Naive thymus-derived CD4-positive, alpha-beta T cell (primary cell): ENCODE data around the gene TEX22. TPM values are rescaled to one million over a fixed set of nuclear protein-coding genes. Genes with fewer than 3 reads are reported as not detected.

Experiments
- ATAC-seq: fragments of 150-1000 bp; cut with Tn5 transposase; 2 replicates; pipeline ENCODE4 v1.10.0; 2021; ENCODE audit warnings: mild to moderate bottlenecking, moderate library complexity
- CTCF ChIA-PET: fragments of 350-600 bp; sonication (Branson Sonifier 250); formaldehyde crosslinking; loops from one replicate; lab custom pipeline; 2021; ENCODE audit warnings: antibody characterized with exemption; lab: Charles Lee
- POLR2A ChIA-PET: fragments of 350-600 bp; sonication (Branson Sonifier 250); formaldehyde crosslinking; loops from one replicate; lab custom pipeline; 2021; ENCODE audit warnings: antibody characterized with exemption, inconsistent platforms; lab: Charles Lee
- DNase-seq, 9 donors: peaks; one replicate each; pipeline versions ENCODE4 v3.0.0 to v3.0.0-alpha.2; 2020 to 2022; ENCODE audit warnings: mixed read lengths in 1 of 9
- H3K27ac ChIP-seq: one replicate; pipeline ENCODE4 v1.7.0; 2013; ENCODE audit warnings: mild to moderate bottlenecking, low read depth, low read length, moderate library complexity
- H3K27me3 ChIP-seq, 2 donors: one replicate each; pipeline ENCODE4 v1.7.0; 2013; ENCODE audit warnings: low read length in 2 of 2, mild to moderate bottlenecking in 2 of 2, moderate library complexity in 2 of 2; ENCODE audit not compliant: control insufficient read depth in 2 of 2, insufficient read depth in 2 of 2
- H3K36me3 ChIP-seq, 3 experiments: 1 replicate in 2 of 3; 2 replicates in 1 of 3; pipeline ENCODE4 v1.7.0; 2013; ENCODE audit warnings: low read length in 3 of 3, mild to moderate bottlenecking in 3 of 3, moderate library complexity in 1 of 3; ENCODE audit not compliant: insufficient read depth in 3 of 3, control insufficient read depth in 2 of 3
- H3K4me1 ChIP-seq, 2 donors: one replicate each; pipeline ENCODE4 v1.7.0; 2013; ENCODE audit warnings: low read length in 2 of 2, mild to moderate bottlenecking in 2 of 2, moderate library complexity in 1 of 2; ENCODE audit not compliant: control insufficient read depth in 2 of 2, insufficient read depth in 2 of 2
- H3K4me3 ChIP-seq: 2 replicates; pipeline ENCODE4 v1.7.0; 2013; ENCODE audit warnings: mild to moderate bottlenecking, low read length
- H3K9me3 ChIP-seq, 3 experiments: 1 replicate in 2 of 3; 2 replicates in 1 of 3; pipeline ENCODE4 v1.7.0; 2013; ENCODE audit warnings: low read length in 3 of 3; ENCODE audit not compliant: control insufficient read depth in 2 of 3
- H3K27ac Mint-ChIP-seq, 9 donors: one replicate each; pipeline ENCODE4 v1.8.0; 2020 to 2022; ENCODE audit warnings: mixed read lengths in 9 of 9, mild to moderate bottlenecking in 8 of 9, moderate library complexity in 5 of 9, inconsistent platforms in 2 of 9
- H3K27me3 Mint-ChIP-seq, 5 donors: one replicate each; pipeline ENCODE4 v1.8.0; 2021 to 2022; ENCODE audit warnings: mixed read lengths in 5 of 5, mild to moderate bottlenecking in 1 of 5
- H3K36me3 Mint-ChIP-seq, 5 donors: one replicate each; pipeline ENCODE4 v1.8.0; 2020 to 2022; ENCODE audit warnings: mixed read lengths in 5 of 5, mild to moderate bottlenecking in 3 of 5, inconsistent platforms in 1 of 5
- H3K4me1 Mint-ChIP-seq, 7 donors: one replicate each; pipeline ENCODE4 v1.8.0; 2020 to 2022; ENCODE audit warnings: mixed read lengths in 7 of 7, mild to moderate bottlenecking in 3 of 7, inconsistent platforms in 1 of 7
- H3K4me3 Mint-ChIP-seq, 10 donors: one replicate each; pipeline ENCODE4 v1.8.0; 2020 to 2022; ENCODE audit warnings: mild to moderate bottlenecking in 10 of 10, mixed read lengths in 10 of 10, moderate library complexity in 6 of 10, inconsistent platforms in 2 of 10
- H3K9me3 Mint-ChIP-seq, 11 donors: one replicate each; pipeline ENCODE4 v1.8.0; 2020 to 2022; ENCODE audit warnings: mixed read lengths in 11 of 11, mild to moderate bottlenecking in 4 of 11, inconsistent platforms in 1 of 11, moderate library complexity in 1 of 11
- intact Hi-C, 2 donors: fragments of 100-400 bp; cut with micrococcal nuclease; formaldehyde crosslinking; loops; one replicate each; pipeline ENCODE4 v1.15.1; 2023
- polyA plus RNA-seq, 2 donors: library from polyadenylated mRNA; unstranded; fragments of 300-500 nt; fragmentation: Illumina TruSeq; gene quantifications; one replicate each; pipeline ENCODE4 v1.2.3, GENCODE V29; 2021
- total RNA-seq, 6 experiments: library from RNA in 5 of 6; stranded (reverse) in 5 of 6; gene quantifications; 1 replicate in 5 of 6; 2 replicates in 1 of 6; pipeline ENCODE4 v1.2.3 and lab custom pipeline; 2021 to 2026

Gene TEX22
- total and polyA plus RNA-seq, 7 experiments from 2014 or later: 0.21 to 10.5 (median 2.4) TPM

DNA sequence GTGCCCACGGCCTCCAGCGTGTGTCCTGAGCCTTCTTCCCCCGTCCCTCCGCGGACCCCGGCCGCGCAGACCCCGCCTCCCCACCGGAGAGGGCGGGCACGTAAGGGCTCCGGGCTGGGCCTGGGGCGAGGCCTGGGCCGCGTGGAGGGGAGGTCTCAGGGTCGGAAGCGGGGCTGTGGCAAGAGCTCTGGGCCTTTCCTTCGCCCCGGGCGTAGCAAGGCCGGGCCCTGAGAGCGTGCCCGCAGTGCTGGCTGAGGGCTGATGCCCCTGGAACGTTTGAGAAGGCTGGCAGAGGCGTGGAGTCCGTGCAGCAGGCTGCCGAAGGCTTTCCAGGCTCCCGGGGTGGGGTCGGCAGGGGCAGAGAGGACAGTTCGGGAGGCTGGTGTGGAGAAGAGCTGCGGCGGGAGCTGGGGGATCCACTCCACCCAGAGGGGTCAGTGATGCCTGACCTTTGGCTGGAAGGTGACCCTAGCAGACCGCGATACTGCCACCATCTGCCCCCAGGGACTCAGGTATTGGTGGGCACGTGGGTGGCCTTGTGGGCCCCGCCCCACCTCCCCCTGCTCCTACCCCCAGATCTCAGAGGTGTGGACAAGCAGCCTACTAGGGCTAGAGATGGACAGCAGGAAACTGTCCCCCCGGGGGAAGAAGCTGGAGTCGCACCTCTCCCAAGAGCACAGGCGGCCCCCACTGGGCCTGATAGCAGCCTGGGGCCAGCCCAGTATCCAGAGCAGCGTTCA, 558 bp downstream of the TEX22 start:
- H3K27me3 Mint-ChIP-seq: no peaks in the 10 kb centered on the region
- Histone ChIP-seq H3K4me1 (peaks cover 20 to 26% of the 10 kb centered on the region in 2 donors), H3K36me3 (peaks cover 0 to 21% (median 4%) of the 10 kb centered on the region in 3 experiments), H3K4me3 (peak overlapping the region; percentile 63), H3K27ac (peak overlapping the region; percentile 87), H3K27me3 (no peaks in the 10 kb centered on the region), H3K9me3 (peaks cover 0 to 19% (median 0%) of the 10 kb centered on the region in 3 experiments)
- ATAC-seq: peak; percentile 42
- H3K27ac Mint-ChIP-seq: peak overlapping the region in 7 of 9 donors; percentile 56 to 95 (median 82)
- H3K36me3 Mint-ChIP-seq: peaks cover 12 to 27% (median 15%) of the 10 kb centered on the region in 5 donors
- H3K9me3 Mint-ChIP-seq: peaks cover 6 to 36% (median 16%) of the 10 kb centered on the region in 11 donors
- CTCF ChIA-PET: interaction anchor here (1.5 kb wide), 1 partner anchor 91 kb away, joined by 3 read pairs; no protein-coding TSS in a partner anchor
- POLR2A ChIA-PET: interaction anchor here (0.9 to 1.5 kb wide), 2 partner anchors 8 to 209 kb away, joined by 3 to 6 read pairs; no protein-coding TSS in a partner anchor
- peaks cover 6 to 32% (median 21%) of the 10 kb centered on the region in 7 donors for H3K4me1 Mint-ChIP-seq
- intact Hi-C loops: loop anchor here (1.0 kb wide), 6 partner anchors 12 to 98 kb away; partner anchors contain the start of genes BRF1 (in 1 of the 2), MTA1 (in 1 of the 2) and TEDC1 (in 1 of the 2)
- DNase-seq: peak in 3 of 9 donors; percentile 32 to 63 (median 35)
- peak overlapping the region; percentile 78 to 95 (median 83) for H3K4me3 Mint-ChIP-seq

DNA sequence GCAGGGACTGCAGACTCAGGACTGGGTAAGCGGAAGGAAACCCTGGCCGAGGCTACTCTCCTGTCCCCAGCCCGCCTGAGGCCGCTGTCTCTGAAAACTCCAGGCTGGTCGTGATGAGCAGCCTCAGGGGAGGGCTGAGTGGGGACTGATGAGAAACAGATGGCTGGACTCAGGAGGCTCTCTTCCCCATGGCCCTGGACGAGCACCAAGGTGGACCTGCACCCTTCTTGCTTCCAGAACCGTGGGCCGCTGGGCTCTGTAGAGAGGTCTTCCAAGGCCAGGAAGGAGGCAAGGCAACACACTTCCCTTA, 1.1 kb downstream of the TEX22 start:
- ChIA-PET CTCF (interaction anchor here (0.9 kb wide), 1 partner anchor 90 kb away, joined by 3 read pairs; no protein-coding TSS in a partner anchor), POLR2A (interaction anchor here (0.9 to 1.5 kb wide), 2 partner anchors 8 to 209 kb away, joined by 3 to 6 read pairs; no protein-coding TSS in a partner anchor)
- H3K4me3 Mint-ChIP-seq: peak overlapping the region; percentile 29 to 95 (median 83)
- DNase-seq: no peak
- H3K9me3 Mint-ChIP-seq: peaks cover 6 to 41% (median 16%) of the 10 kb centered on the region in 11 donors
- peaks cover 0 to 21% (median 0%) of the 10 kb centered on the region in 3 experiments for H3K9me3 ChIP-seq
- H3K27me3 ChIP-seq: no peaks in the 10 kb centered on the region
- no peak for ATAC-seq
- peak overlapping the region; percentile 87 for H3K27ac ChIP-seq
- H3K36me3 Mint-ChIP-seq: peaks cover 12 to 27% (median 15%) of the 10 kb centered on the region in 5 donors
- peaks cover 20 to 32% of the 10 kb centered on the region in 2 donors for H3K4me1 ChIP-seq
- no peaks in the 10 kb centered on the region for H3K27me3 Mint-ChIP-seq
- H3K36me3 ChIP-seq: peaks cover 0 to 19% (median 4%) of the 10 kb centered on the region in 3 experiments
- peak overlapping the region; percentile 63 for H3K4me3 ChIP-seq
- peaks cover 9 to 37% (median 26%) of the 10 kb centered on the region in 7 donors for H3K4me1 Mint-ChIP-seq
- intact Hi-C loops: no loop called here
- H3K27ac Mint-ChIP-seq: peak overlapping the region in 6 of 9 donors; percentile 11 to 95 (median 40)

DNA sequence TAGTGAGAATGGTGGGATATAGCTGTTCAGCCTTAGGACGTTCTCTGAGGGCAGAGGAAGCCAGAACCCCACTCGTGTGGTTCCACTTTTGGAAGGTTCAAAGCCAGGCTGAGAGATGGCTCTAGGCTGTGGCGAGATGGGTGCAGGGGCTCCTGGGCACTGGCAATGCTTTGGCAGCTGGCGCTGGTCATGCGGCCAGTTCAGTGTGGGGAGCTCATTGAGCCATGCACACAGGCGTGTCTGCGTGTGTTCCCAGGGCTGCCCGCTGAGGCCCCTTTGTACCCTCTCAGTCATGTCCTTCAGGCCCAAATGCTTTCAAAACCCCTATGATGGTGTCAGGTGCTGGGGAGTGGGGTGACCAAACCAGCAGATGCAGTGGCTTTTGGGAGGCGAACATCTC, 1.7 kb downstream of the TEX22 start:
- Histone ChIP-seq H3K27me3 (no peaks in the 10 kb centered on the region), H3K4me1 (peaks cover 20 to 38% of the 10 kb centered on the region in 2 donors), H3K36me3 (peaks cover 0 to 19% (median 4%) of the 10 kb centered on the region in 3 experiments), H3K27ac (no peak overlapping the region), H3K9me3 (peaks cover 0 to 22% (median 0%) of the 10 kb centered on the region in 3 experiments), H3K4me3 (no peak overlapping the region)
- H3K27ac Mint-ChIP-seq: peak overlapping the region in 7 of 9 donors; percentile 19 to 95 (median 47)
- intact Hi-C loops: no loop called here
- POLR2A ChIA-PET: interaction anchor here (1.5 kb wide), 1 partner anchor 210 kb away, joined by 3 read pairs; no protein-coding TSS in a partner anchor
- H3K9me3 Mint-ChIP-seq: peaks cover 6 to 47% (median 16%) of the 10 kb centered on the region in 11 donors
- no peak for DNase-seq
- CTCF ChIA-PET: interaction anchor here (0.9 kb wide), 1 partner anchor 89 kb away, joined by 3 read pairs; no protein-coding TSS in a partner anchor
- peaks cover 12 to 30% (median 15%) of the 10 kb centered on the region in 5 donors for H3K36me3 Mint-ChIP-seq
- peak overlapping the region; percentile 29 to 95 (median 83) for H3K4me3 Mint-ChIP-seq
- H3K27me3 Mint-ChIP-seq: no peaks in the 10 kb centered on the region
- peaks cover 13 to 43% (median 32%) of the 10 kb centered on the region in 7 donors for H3K4me1 Mint-ChIP-seq
- ATAC-seq: no peak

DNA sequence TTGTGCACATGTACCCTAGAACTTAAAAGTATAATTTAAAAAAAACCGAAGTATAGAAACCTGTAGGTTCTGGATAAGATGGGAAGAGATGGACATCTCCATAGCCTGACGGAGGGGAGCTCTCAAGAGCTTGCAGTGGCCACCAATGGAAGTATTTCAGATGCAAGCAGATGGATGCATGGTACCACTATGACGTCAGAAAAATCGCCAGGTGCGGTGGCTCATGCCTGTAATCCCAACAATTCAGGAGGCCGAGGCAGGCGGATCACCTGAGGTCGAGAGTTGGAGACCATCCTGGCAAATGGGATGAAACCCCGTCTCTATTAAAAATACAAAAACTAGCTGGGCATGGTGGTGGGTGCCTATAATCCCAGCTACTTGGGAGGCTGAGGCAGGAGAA, 3.4 kb downstream of the TEX22 start:
- Histone ChIP-seq H3K36me3 (peaks cover 0 to 19% (median 4%) of the 10 kb centered on the region in 3 experiments), H3K4me3 (no peak overlapping the region), H3K9me3 (peaks cover 0 to 22% (median 0%) of the 10 kb centered on the region in 3 experiments), H3K27ac (no peak overlapping the region), H3K4me1 (peaks cover 20 to 42% of the 10 kb centered on the region in 2 donors), H3K27me3 (no peaks in the 10 kb centered on the region)
- Mint-ChIP-seq H3K36me3 (peaks cover 12 to 36% (median 15%) of the 10 kb centered on the region in 5 donors), H3K4me1 (peaks cover 18 to 49% (median 36%) of the 10 kb centered on the region in 7 donors), H3K4me3 (no peak overlapping the region), H3K9me3 (peaks cover 6 to 62% (median 18%) of the 10 kb centered on the region in 11 donors), H3K27ac (peak overlapping the region in 1 of 9 donors; percentile 70), H3K27me3 (no peaks in the 10 kb centered on the region)
- ATAC-seq (no peak), DNase-seq (no peak)
- POLR2A ChIA-PET: no interaction called here
- CTCF ChIA-PET: no interaction called here
- intact Hi-C loops: no loop called here

DNA sequence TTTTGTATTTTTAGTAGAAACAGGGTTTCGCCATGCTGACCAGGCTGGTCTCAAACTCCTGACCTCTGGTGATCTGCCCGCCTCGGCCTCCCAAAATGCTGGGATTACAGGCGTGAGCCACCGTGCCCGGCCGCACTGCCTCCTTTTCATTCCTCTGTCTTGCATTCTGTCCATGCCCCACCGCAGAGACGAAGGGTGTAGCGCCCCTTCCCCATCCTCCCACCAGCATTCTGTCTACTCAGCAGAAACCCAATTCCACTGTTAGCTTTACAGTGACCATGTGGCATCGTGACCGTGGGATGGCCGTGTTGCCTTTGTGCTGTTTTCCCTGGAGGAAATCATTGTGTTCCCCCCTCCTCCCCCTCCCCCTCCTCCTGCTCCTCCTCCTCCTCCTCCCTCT, 10.3 kb downstream of the TEX22 start:
- no peak overlapping the region for H3K27ac Mint-ChIP-seq
- peaks cover 0 to 3% (median 0%) of the 10 kb centered on the region in 3 experiments for H3K9me3 ChIP-seq
- peaks cover 0 to 10% of the 10 kb centered on the region in 2 donors for H3K27me3 ChIP-seq
- peaks cover 17 to 27% (median 22%) of the 10 kb centered on the region in 7 donors for H3K4me1 Mint-ChIP-seq
- DNase-seq (no peak), ATAC-seq (no peak)
- no peak overlapping the region for H3K4me3 ChIP-seq
- CTCF ChIA-PET: no interaction called here
- peaks cover 5 to 26% of the 10 kb centered on the region in 2 donors for H3K4me1 ChIP-seq
- H3K9me3 Mint-ChIP-seq: peaks cover 0 to 29% (median 1%) of the 10 kb centered on the region in 11 donors
- POLR2A ChIA-PET: interaction anchor here (0.6 to 1.1 kb wide), 3 partner anchors 11 to 68 kb away, joined by 3 read pairs; no protein-coding TSS in a partner anchor
- H3K36me3 Mint-ChIP-seq: peaks cover 0 to 13% (median 0%) of the 10 kb centered on the region in 5 donors
- H3K27ac ChIP-seq: no peak overlapping the region
- peaks cover 0 to 36% (median 6%) of the 10 kb centered on the region in 5 donors for H3K27me3 Mint-ChIP-seq
- no peaks in the 10 kb centered on the region for H3K36me3 ChIP-seq
- H3K4me3 Mint-ChIP-seq: no peak overlapping the region
- intact Hi-C loops: no loop called here

DNA sequence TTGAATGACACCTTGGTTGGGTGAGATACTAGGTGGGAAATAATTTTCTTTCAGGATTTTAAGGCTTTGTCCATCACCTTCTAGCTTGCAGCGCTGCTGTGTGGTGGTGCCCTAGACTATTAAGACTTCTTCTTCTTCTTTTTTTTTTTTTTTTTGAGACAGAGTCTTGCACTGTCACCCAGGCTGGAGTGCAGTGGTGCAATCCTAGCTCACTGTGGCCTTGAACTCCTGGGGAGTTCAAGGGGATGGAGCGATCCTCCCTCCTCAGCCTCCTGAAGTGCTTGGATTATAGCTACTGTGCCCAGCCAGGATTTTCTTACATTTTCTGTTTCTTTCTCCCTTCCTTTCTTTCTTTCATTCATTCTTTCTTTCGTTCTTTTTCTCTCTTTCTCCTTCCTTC, 11.0 kb downstream of the TEX22 start:
- Mint-ChIP-seq H3K9me3 (peaks cover 0 to 22% (median 0%) of the 10 kb centered on the region in 11 donors), H3K36me3 (peaks cover 0 to 13% (median 0%) of the 10 kb centered on the region in 5 donors), H3K4me1 (peaks cover 11 to 22% (median 19%) of the 10 kb centered on the region in 7 donors), H3K27ac (peak overlapping the region in 2 of 9 donors; percentile 9 to 43), H3K27me3 (peaks cover 0 to 39% (median 6%) of the 10 kb centered on the region in 5 donors), H3K4me3 (no peak overlapping the region)
- CTCF ChIA-PET: no interaction called here
- Histone ChIP-seq H3K4me3 (no peak overlapping the region), H3K36me3 (no peaks in the 10 kb centered on the region), H3K4me1 (peaks cover 5 to 20% of the 10 kb centered on the region in 2 donors), H3K27me3 (peaks cover 0 to 12% of the 10 kb centered on the region in 2 donors), H3K9me3 (peaks cover 0 to 1% (median 0%) of the 10 kb centered on the region in 3 experiments), H3K27ac (no peak overlapping the region)
- intact Hi-C loops: no loop called here
- peak; percentile 37 for ATAC-seq
- DNase-seq: no peak
- POLR2A ChIA-PET: interaction anchor here (0.9 to 1.1 kb wide), 2 partner anchors 12 to 67 kb away, joined by 3 read pairs; no protein-coding TSS in a partner anchor
